Glomerular visceral epithelial cell (primary cell): ENCODE results near the gene KRT8.

ENCODE experiments used
- DNase-seq: peaks from one replicate; pipeline ENCODE4 v3.0.0-alpha.2; 2016; ENCODE audit errors: extremely low spot score

Gene KRT8

GRCh38 chr12:52847335-52848102 lies 57.4 kb downstream of the KRT8 start:
- peak; percentile 91 for DNase-seq
